GM12801 (cell line): ENCODE measurements around the gene EXTL2.

Source experiments
- CTCF ChIP-seq: IDR thresholded peaks from one replicate; pipeline ENCODE4 v1.5.1; 2011; ENCODE audit warnings: control low read depth; ENCODE audit not compliant: insufficient read length; ENCODE audit errors: extremely low read depth

EXTL2 gene

GRCh38 chr1:100921110-100921706 is 26.6 kb upstream of the EXTL2 start:
- no peak for TF ChIP-seq CTCF

DNA sequence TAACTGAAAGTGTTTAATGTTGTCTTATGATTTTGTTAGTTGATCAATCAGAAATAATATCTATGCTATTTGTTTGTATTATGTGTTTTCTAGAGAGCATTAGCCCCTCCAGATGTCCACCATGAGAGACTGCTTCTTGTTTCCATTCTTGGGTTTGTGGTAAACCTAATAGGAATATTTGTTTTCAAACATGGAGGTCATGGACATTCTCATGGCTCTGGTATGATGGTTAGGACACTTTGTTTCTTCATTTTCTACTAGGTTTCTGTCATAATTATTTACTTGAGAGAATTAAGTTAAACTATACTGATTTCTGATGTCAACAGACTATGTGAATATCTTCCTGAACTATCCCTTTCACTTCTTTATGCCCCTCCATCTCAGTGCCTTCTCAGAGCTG is 17.4 kb upstream of the EXTL2 start:
- TF ChIP-seq CTCF = no peak

- no peak for TF ChIP-seq CTCF
Measured at GRCh38 chr1:100909018-100909417, 14.4 kb upstream of the EXTL2 start.

DNA sequence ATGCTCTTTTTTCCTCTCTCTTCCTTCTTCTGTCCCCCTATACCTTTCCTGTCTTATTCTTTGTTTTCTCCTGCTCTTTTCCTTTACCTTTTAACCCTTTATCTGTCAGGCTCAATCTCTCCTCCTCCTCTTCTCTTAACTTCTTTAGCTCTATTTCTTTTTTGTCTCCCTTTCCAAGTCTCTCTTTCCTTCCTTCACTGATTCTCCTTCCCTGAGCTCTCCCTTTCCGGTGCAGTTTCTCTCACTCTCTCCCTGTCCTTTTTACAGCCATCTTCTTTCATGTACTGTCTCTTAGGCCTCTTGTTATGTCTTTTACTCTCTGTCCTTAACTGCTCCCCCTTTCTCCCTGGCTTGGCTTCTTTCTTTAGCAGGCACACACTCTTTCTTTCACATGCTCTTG is 13.2 kb upstream of the EXTL2 start:
- no peak for TF ChIP-seq CTCF

- TF ChIP-seq CTCF = no peak
Measured at GRCh38 chr1:100905181-100905580, 10.5 kb upstream of the EXTL2 start.

DNA sequence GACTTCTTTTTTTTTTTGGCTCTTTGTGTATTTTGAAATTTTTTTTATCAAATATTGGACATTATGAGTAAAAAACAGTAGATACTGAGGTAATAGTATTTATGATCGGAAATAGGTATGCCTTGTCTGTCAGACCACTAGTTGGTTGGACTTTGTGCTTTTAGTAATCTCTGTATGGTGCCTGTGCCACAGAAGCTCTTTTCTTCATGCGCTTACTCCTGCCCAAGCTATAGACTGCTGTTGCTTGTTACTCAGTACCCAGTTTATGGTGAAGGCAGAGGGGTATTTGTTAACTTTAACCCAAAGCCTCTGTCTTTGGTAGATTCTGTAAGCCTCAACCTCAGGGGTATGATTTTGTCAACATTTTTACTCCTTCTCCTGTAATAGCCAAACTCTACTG is 9.9 kb upstream of the EXTL2 start:
- TF ChIP-seq CTCF = no peak

DNA sequence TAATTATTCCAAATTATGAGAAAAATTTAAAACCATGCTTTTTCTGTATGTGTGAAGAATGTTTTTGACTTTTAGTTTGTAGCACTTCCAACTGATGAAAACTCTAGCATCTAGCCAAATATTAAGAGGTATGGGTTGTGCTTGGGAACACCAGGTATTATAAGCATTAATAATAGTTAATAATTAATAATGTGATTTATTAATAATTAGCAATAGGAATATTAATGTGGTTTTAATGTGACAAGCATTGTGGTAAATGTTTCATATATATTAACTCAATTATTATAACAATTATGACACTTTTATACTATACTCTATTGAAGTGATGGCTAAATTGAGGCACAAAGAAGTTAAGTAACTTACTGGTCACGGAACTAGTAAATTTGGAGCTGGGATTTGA is 9.1 kb upstream of the EXTL2 start:
- TF ChIP-seq CTCF = no peak

- no peak for TF ChIP-seq CTCF
Measured at GRCh38 chr1:100902365-100902764, 7.7 kb upstream of the EXTL2 start.
